NCI-H2196 (cell line): ENCODE measurements around the gene UBXN10.

Source experiments
- DNase-seq: peaks from one replicate; lab custom pipeline; 2025; ENCODE audit not compliant: unreplicated experiment; lab: John Stamatoyannopoulos, UW

UBXN10 gene

GRCh38 chr1:20182415-20182814, 3.5 kb upstream of the UBXN10 start:
- DNase-seq, result no peak

- DNase-seq, result no peak
Measured at GRCh38 chr1:20183035-20183434, 2.9 kb upstream of the UBXN10 start.

- no peak for DNase-seq
Measured at GRCh38 chr1:20183616-20184271, 2.2 kb upstream of the UBXN10 start.

GRCh38 chr1:20184481-20184900, 1.4 kb upstream of the UBXN10 start:
- DNase-seq, result no peak

GRCh38 chr1:20184997-20185833, 681 bp upstream of the UBXN10 start:
- no peak for DNase-seq

GRCh38 chr1:20187103-20187812, 1.4 kb downstream of the UBXN10 start:
- peak; percentile 82 for DNase-seq

- DNase-seq, result no peak
Measured at GRCh38 chr1:20187813-20188454, 2.0 kb downstream of the UBXN10 start.

- no peak for DNase-seq
Measured at GRCh38 chr1:20188455-20188817, 2.5 kb downstream of the UBXN10 start.

GRCh38 chr1:20189664-20190063, 3.8 kb downstream of the UBXN10 start:
- DNase-seq, result no peak

GRCh38 chr1:20190256-20191160, 4.6 kb downstream of the UBXN10 start:
- DNase-seq, result no peak

GRCh38 chr1:20191266-20191825, 5.5 kb downstream of the UBXN10 start:
- DNase-seq, result no peak

- no peak for DNase-seq
Measured at GRCh38 chr1:20192364-20192763, 6.5 kb downstream of the UBXN10 start.

- DNase-seq, result no peak
Measured at GRCh38 chr1:20192871-20193411, 7.0 kb downstream of the UBXN10 start.

GRCh38 chr1:20194224-20194623, 8.3 kb downstream of the UBXN10 start:
- no peak for DNase-seq

GRCh38 chr1:20194757-20195461, 9.0 kb downstream of the UBXN10 start:
- peak; percentile 40 for DNase-seq

GRCh38 chr1:20195462-20195780, 9.5 kb downstream of the UBXN10 start:
- no peak for DNase-seq

- DNase-seq, result no peak
Measured at GRCh38 chr1:20197329-20197791, 11.5 kb downstream of the UBXN10 start.

GRCh38 chr1:20198296-20198695, 12.4 kb downstream of the UBXN10 start:
- DNase-seq, result no peak

GRCh38 chr1:20198918-20199317, 13.0 kb downstream of the UBXN10 start:
- no peak for DNase-seq
